Natural killer cell (primary cell): ENCODE results near the gene GALNT11. TPM values are rescaled to one million over a fixed set of nuclear protein-coding genes. Genes with fewer than 3 reads are reported as not detected.

Experiments
- ATAC-seq, 3 donors: fragments of 150-1000 bp in 2 of 3; fragments of 200-7000 bp in 1 of 3; cut with Tn5 transposase; 1 replicate in 1 of 3; 2 replicates in 2 of 3; pipeline ENCODE4 v1.10.0; 2021; ENCODE audit warnings: mild to moderate bottlenecking in 2 of 3, moderate library complexity in 2 of 3
- DNase-seq, 2 donors: peaks; one replicate each; pipeline versions ENCODE4 v3.0.0 to v3.0.0-alpha.2; 2013 to 2021; ENCODE audit warnings: mixed read lengths in 1 of 2
- H3K27ac ChIP-seq: one replicate; pipeline ENCODE4 v1.5.1; 2013; ENCODE audit warnings: mild to moderate bottlenecking, low read length
- H3K27me3 ChIP-seq: one replicate; pipeline ENCODE4 v1.6.1; 2013; ENCODE audit warnings: low read length; ENCODE audit not compliant: control insufficient read depth, insufficient read depth
- H3K36me3 ChIP-seq: one replicate; pipeline ENCODE4 v1.6.1; 2013; ENCODE audit warnings: low read length; ENCODE audit not compliant: control insufficient read depth, insufficient read depth
- H3K4me1 ChIP-seq: one replicate; pipeline ENCODE4 v1.6.1; 2013; ENCODE audit warnings: low read length; ENCODE audit not compliant: control insufficient read depth, insufficient read depth
- H3K4me3 ChIP-seq: one replicate; pipeline ENCODE4 v1.5.1; 2013; ENCODE audit warnings: low read length
- H3K9me3 ChIP-seq: one replicate; pipeline ENCODE4 v1.6.1; 2013; ENCODE audit warnings: low read length; ENCODE audit not compliant: control insufficient read depth, insufficient read depth
- H3K27ac Mint-ChIP-seq, 2 donors: one replicate each; pipeline ENCODE4 v1.8.0; 2022; ENCODE audit warnings: mild to moderate bottlenecking in 2 of 2, mixed read lengths in 2 of 2, moderate library complexity in 1 of 2
- H3K27me3 Mint-ChIP-seq, 2 donors: one replicate each; pipeline ENCODE4 v1.8.0; 2022; ENCODE audit warnings: low read depth in 2 of 2, mixed read lengths in 2 of 2
- H3K36me3 Mint-ChIP-seq: one replicate; pipeline ENCODE4 v1.8.0; 2022; ENCODE audit warnings: mixed read lengths
- H3K4me1 Mint-ChIP-seq, 2 donors: one replicate each; pipeline ENCODE4 v1.8.0; 2022; ENCODE audit warnings: mixed read lengths in 2 of 2
- H3K4me3 Mint-ChIP-seq: one replicate; pipeline ENCODE4 v1.8.0; 2022; ENCODE audit warnings: mild to moderate bottlenecking, moderate library complexity, mixed read lengths
- H3K9me3 Mint-ChIP-seq, 2 donors: one replicate each; pipeline ENCODE4 v1.8.0; 2022; ENCODE audit warnings: mixed read lengths in 2 of 2
- CTCF ChIP-seq: fragments of 200-600 bp; IDR thresholded peaks from one replicate; pipeline ENCODE4 v1.8.0; 2022; ENCODE audit warnings: antibody characterized with exemption
- WGBS: methylation state at CpG from one replicate; pipeline ENCODE4 v1.1.7; 2013; ENCODE audit warnings: missing lambda C conversion rate; ENCODE audit not compliant: insufficient coverage; 5-methylcytosine and 5-hydroxymethylcytosine counted together
- intact Hi-C: fragments of 100-400 bp; cut with micrococcal nuclease; formaldehyde crosslinking; loops from one replicate; pipeline ENCODE4 v1.14.2; 2022
- total RNA-seq, 4 donors: library from RNA; stranded (reverse); fragments of 120-200 nt in 1 of 4; gene quantifications; one replicate each; pipeline versions ENCODE4 v1.2.3 to v1.2.4, GENCODE V29; 2013 to 2022

Gene GALNT11
- total RNA-seq, 3 donors from 2014 or later (not counting 1 experiment from before 2014, with no cell fraction given): 31.7 to 50.2 (median 44.0) TPM

- Histone ChIP-seq H3K36me3 (peaks cover 28% of the 10 kb centered on the region), H3K27me3 (no peaks in the 10 kb centered on the region), H3K9me3 (peaks cover 3% of the 10 kb centered on the region), H3K27ac (no peak overlapping the region), H3K4me3 (no peak overlapping the region), H3K4me1 (no peaks in the 10 kb centered on the region)
- Mint-ChIP-seq H3K9me3 (no peaks in the 10 kb centered on the region), H3K4me1 (peaks cover 0 to 15% of the 10 kb centered on the region in 2 donors), H3K27me3 (no peaks in the 10 kb centered on the region), H3K4me3 (no peak overlapping the region), H3K27ac (peak overlapping the region in 1 of 2 donors; percentile 3), H3K36me3 (no peaks in the 10 kb centered on the region)
- intact Hi-C loops: no loop called here
- TF ChIP-seq CTCF: no peak
- ATAC-seq: no peak
- WGBS: 97% methylated on average over 35 of the region's 37 CpGs
- DNase-seq: no peak
Measured at GRCh38 chr7:152130658-152131590, 105.5 kb downstream of the GALNT11 start.

DNA sequence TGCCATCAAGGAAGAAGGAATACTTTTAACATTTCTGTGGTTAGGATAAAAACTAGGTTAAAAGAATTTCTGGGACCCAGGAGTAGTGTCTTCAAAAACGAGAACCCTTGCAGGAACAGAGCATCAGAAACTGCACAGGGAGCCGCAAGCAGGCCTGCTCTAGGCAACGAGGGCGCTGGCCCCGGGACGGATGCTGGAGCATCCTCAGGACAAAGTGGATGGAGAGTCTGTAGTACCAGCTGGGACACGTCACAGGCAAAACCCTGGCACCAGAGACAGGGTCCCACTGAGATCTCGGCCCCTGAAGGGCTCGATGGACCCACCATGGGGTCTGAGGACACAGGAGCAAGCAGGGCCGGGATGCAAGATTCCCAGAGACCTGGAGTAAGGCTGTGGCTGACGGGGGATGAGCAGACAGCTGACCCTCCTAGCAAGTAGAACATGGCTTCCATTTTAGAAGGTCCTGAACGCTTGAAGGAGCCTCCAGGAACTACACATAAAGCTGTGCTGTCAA lies 106.6 kb downstream of the GALNT11 start:
- H3K36me3 Mint-ChIP-seq: no peaks in the 10 kb centered on the region
- H3K4me3 Mint-ChIP-seq: no peak overlapping the region
- intact Hi-C loops: no loop called here
- Histone ChIP-seq H3K27me3 (no peaks in the 10 kb centered on the region), H3K9me3 (peaks cover 3% of the 10 kb centered on the region), H3K27ac (no peak overlapping the region), H3K36me3 (peaks cover 30% of the 10 kb centered on the region), H3K4me3 (no peak overlapping the region), H3K4me1 (no peaks in the 10 kb centered on the region)
- ATAC-seq (peak in 1 of 3 donors; percentile 8), DNase-seq (no peak)
- no peaks in the 10 kb centered on the region for H3K27me3 Mint-ChIP-seq
- H3K9me3 Mint-ChIP-seq: no peaks in the 10 kb centered on the region
- TF ChIP-seq CTCF: no peak
- H3K27ac Mint-ChIP-seq: peak overlapping the region in 1 of 2 donors; percentile 3
- WGBS: 96% methylated on average over 12 of the region's 12 CpGs
- peaks cover 0 to 14% of the 10 kb centered on the region in 2 donors for H3K4me1 Mint-ChIP-seq

DNA sequence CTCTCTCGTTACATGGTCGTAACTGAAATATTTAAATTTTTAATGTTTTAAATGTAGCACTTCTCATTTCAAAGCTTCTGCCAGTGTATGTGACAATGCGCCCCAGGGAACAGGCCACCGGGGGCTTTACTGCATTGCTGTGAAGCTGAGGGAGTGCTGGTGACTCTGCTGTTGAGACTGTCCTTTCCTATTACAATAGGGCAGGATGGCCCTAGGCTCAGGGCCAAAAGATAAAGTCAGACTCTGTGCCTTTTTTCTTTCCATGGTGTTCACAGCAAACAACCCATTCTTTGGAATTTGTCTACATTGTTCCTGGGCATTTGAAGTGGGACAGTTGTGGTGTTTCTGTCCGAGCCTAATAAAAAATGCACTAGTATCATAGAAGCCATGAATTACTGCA lies 107.3 kb downstream of the GALNT11 start:
- Mint-ChIP-seq H3K36me3 (no peaks in the 10 kb centered on the region), H3K4me3 (no peak overlapping the region), H3K4me1 (peaks cover 0 to 7% of the 10 kb centered on the region in 2 donors), H3K9me3 (no peaks in the 10 kb centered on the region), H3K27me3 (no peaks in the 10 kb centered on the region), H3K27ac (peak overlapping the region; percentile 5 to 26)
- intact Hi-C loops: no loop called here
- H3K4me1 ChIP-seq: no peaks in the 10 kb centered on the region
- WGBS: 100% methylated on average over 5 of the region's 5 CpGs
- H3K27me3 ChIP-seq: no peaks in the 10 kb centered on the region
- ATAC-seq (no peak), DNase-seq (no peak)
- TF ChIP-seq CTCF: no peak
- no peak overlapping the region for H3K4me3 ChIP-seq
- H3K9me3 ChIP-seq: peaks cover 3% of the 10 kb centered on the region
- H3K36me3 ChIP-seq: peaks cover 38% of the 10 kb centered on the region
- H3K27ac ChIP-seq: no peak overlapping the region
